ENCODE measurements around the gene LRRK2. TPM values are rescaled to one million over a fixed set of nuclear protein-coding genes. Genes with fewer than 3 reads are reported as not detected.

The LRRK2 gene
- polyA plus RNA-seq, 1 donor (not counting 4 experiments of a cell fraction or from before 2014, with no cell fraction given), result 0.25 TPM

DNA sequence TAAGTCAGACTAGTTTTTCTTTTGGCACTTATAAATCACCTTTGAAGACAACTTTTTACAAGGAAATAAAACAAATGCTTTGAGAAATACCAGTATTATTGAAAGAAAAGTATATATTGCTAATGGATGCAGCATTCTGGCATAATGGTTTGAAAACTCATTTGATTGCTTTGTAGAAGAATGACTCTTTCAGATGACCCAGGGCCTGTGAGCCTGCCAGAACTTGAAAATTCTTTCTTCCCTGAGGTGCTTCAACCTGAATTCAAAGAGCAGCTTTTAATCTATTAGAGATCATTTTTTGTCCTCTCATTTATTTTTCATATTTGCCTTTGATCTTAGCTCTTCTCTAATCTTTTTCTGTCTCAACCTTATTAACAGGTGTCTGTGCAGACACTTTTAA is 87.4 kb downstream of the LRRK2 start:
- Histone ChIP-seq H3K9me1 (ENCODE audit: control insufficient read depth, extremely low read depth, insufficient read depth, low read length) (no peaks in the 10 kb centered on the region), H4K20me1 (ENCODE audit: control insufficient read depth, extremely low read depth, insufficient read depth, low read length) (no peaks in the 10 kb centered on the region), H3K4me3 (ENCODE audit: control insufficient read depth in 2 of 3, extremely low read depth in 1 of 3, insufficient read depth in 2 of 3, low read depth in 1 of 3, low read length in 3 of 3) (no peak overlapping the region), H3K9ac (ENCODE audit: control insufficient read depth, extremely low read depth, insufficient read depth, low read length) (no peak overlapping the region), H2AFZ (ENCODE audit: control insufficient read depth, low read length) (no peak overlapping the region), H3K4me2 (ENCODE audit: control insufficient read depth, extremely low read depth, insufficient read depth, low read depth, low read length) (no peak overlapping the region), H3K36me3 (ENCODE audit: control insufficient read depth in 2 of 2, extremely low read depth in 1 of 2, insufficient read depth in 2 of 2, low read length in 2 of 2) (no peaks in the 10 kb centered on the region), H3K27me3 (ENCODE audit: control insufficient read depth, extremely low read depth, insufficient read depth, low read length) (no peaks in the 10 kb centered on the region), H3K79me2 (ENCODE audit: control insufficient read depth, insufficient read depth, low read length) (no peaks in the 10 kb centered on the region), H3K27ac (ENCODE audit: control insufficient read depth, insufficient read depth, low read length) (no peak overlapping the region), H3K9me3 (ENCODE audit: control insufficient read depth, low read depth, low read length) (no peaks in the 10 kb centered on the region), H3K4me1 (ENCODE audit: control insufficient read depth, extremely low read depth, insufficient read depth, low read length) (peaks cover 5% of the 10 kb centered on the region)
- FAIRE-seq (peak; percentile 57), DNase-seq (ENCODE audit: low read depth, low spot score) (no peak)
- TF ChIP-seq EZH2 (IDR thresholded peaks at IDR 0.05; ENCODE audit: low read length), result no peak
- TF ChIP-seq, protein P1, sequence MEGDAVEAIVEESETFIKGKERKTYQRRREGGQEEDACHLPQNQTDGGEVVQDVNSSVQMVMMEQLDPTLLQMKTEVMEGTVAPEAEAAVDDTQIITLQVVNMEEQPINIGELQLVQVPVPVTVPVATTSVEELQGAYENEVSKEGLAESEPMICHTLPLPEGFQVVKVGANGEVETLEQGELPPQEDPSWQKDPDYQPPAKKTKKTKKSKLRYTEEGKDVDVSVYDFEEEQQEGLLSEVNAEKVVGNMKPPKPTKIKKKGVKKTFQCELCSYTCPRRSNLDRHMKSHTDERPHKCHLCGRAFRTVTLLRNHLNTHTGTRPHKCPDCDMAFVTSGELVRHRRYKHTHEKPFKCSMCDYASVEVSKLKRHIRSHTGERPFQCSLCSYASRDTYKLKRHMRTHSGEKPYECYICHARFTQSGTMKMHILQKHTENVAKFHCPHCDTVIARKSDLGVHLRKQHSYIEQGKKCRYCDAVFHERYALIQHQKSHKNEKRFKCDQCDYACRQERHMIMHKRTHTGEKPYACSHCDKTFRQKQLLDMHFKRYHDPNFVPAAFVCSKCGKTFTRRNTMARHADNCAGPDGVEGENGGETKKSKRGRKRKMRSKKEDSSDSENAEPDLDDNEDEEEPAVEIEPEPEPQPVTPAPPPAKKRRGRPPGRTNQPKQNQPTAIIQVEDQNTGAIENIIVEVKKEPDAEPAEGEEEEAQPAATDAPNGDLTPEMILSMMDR (optimal IDR thresholded peaks at IDR 0.05 in 1 of 3, IDR thresholded peaks at IDR 0.05 in 1 of 3, conservative IDR thresholded peaks at IDR 0.05 in 1 of 3; ENCODE audit: extremely low read depth in 1 of 3, insufficient read depth in 2 of 3, low read length in 3 of 3), result no peak
- dilution Hi-C loops (cut with MboI; ENCODE audit: extremely low pct_ligation_motif_present, low sequenced_read_pairs), result no loop called here

DNA sequence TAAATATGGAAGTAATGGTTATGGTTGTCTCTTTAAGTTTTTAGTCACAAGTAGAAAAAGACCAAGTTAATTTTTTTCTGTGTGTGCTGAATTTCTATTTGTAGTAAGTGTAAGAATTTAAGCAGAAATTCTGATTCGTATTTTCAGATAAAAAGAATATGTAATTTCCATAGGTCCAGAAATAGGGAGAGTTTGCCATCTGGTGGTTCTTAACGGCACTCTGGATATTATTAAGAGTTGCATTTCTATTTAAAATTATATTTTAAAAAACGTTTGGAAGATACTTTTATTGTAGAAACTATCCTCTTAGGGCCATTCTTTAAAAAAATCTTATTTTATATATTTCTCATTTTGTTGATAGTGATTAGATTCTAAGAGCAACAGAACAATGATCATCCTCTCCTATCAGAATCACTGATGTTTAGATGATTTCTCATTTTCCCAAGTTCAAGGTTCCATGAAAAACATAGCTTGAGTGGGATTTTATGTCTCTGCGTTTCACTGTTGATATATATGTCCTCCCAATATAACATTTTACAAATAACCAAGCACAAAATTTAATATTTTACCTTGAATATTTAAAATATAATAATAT is 88.3 kb downstream of the LRRK2 start:
- DNase-seq (ENCODE audit: low read depth, low spot score), result no peak
- dilution Hi-C loops (cut with MboI; ENCODE audit: extremely low pct_ligation_motif_present, low sequenced_read_pairs), result no loop called here

More for the DNA sequence above, 88.3 kb downstream of the LRRK2 start:
- no peaks in the 10 kb centered on the region for H3K9me1 ChIP-seq (ENCODE audit: control insufficient read depth, extremely low read depth, insufficient read depth, low read length)
- no peaks in the 10 kb centered on the region for H4K20me1 ChIP-seq (ENCODE audit: control insufficient read depth, extremely low read depth, insufficient read depth, low read length)
- H3K4me3 ChIP-seq (ENCODE audit: control insufficient read depth in 2 of 3, extremely low read depth in 1 of 3, insufficient read depth in 2 of 3, low read depth in 1 of 3, low read length in 3 of 3), result no peak overlapping the region
- H3K79me2 ChIP-seq (ENCODE audit: control insufficient read depth, insufficient read depth, low read length), result no peaks in the 10 kb centered on the region
- H2AFZ ChIP-seq (ENCODE audit: control insufficient read depth, low read length), result no peak overlapping the region
- H3K27ac ChIP-seq (ENCODE audit: control insufficient read depth, insufficient read depth, low read length), result no peak overlapping the region
- FAIRE-seq, result no peak
- TF ChIP-seq, protein P1 (optimal IDR thresholded peaks at IDR 0.05 in 1 of 3, IDR thresholded peaks at IDR 0.05 in 1 of 3, conservative IDR thresholded peaks at IDR 0.05 in 1 of 3; ENCODE audit: extremely low read depth in 1 of 3, insufficient read depth in 2 of 3, low read length in 3 of 3), result peak in 2 of 3 experiments; percentile 27 to 32
- no peak for TF ChIP-seq EZH2 (IDR thresholded peaks at IDR 0.05; ENCODE audit: low read length)
- H3K9ac ChIP-seq (ENCODE audit: control insufficient read depth, extremely low read depth, insufficient read depth, low read length), result no peak overlapping the region
- no peaks in the 10 kb centered on the region for H3K9me3 ChIP-seq (ENCODE audit: control insufficient read depth, low read depth, low read length)
- no peaks in the 10 kb centered on the region for H3K36me3 ChIP-seq (ENCODE audit: control insufficient read depth in 2 of 2, extremely low read depth in 1 of 2, insufficient read depth in 2 of 2, low read length in 2 of 2)
- H3K27me3 ChIP-seq (ENCODE audit: control insufficient read depth, extremely low read depth, insufficient read depth, low read length), result no peaks in the 10 kb centered on the region
- peaks cover 5% of the 10 kb centered on the region for H3K4me1 ChIP-seq (ENCODE audit: control insufficient read depth, extremely low read depth, insufficient read depth, low read length)
- no peak overlapping the region for H3K4me2 ChIP-seq (ENCODE audit: control insufficient read depth, extremely low read depth, insufficient read depth, low read depth, low read length)

All from keratinocyte (primary cell).